ENCODE data around the gene KNDC1.

DNA sequence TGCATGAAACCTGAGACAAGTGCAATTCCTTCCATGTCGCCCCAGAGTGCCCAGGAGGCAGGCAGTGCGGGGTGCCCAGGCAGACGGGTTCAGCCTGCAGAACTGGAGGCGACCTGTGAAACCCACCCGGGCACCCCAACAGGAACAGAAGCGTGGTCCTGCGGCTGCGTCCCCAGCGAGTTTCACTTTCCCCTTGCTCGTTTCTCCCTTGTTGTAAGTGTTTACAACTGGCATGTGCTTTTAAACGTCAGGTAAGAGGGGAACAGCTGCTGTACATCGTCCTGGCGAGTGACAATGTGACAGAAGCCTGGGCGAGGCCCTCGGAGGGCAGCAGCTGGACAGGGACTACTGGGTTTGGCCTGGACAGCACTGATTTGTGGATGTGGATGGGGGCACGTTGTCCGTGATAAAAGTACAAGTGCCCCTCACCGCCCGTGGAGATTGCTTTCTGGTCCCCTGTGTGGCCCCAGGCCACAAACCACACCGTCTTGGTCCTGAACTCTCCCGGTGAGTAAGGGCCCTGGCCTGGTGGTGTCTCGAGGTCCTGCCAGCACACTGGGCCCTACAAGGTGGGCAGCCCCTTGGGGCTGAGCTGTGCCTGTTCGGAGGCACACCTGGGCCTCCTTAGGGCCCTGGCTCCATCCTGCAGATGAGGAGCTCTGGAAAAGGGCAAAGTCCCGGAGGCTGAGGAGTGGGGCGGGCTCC is 81.6 kb downstream of the KNDC1 start:
- TF ChIP-seq, protein P1, sequence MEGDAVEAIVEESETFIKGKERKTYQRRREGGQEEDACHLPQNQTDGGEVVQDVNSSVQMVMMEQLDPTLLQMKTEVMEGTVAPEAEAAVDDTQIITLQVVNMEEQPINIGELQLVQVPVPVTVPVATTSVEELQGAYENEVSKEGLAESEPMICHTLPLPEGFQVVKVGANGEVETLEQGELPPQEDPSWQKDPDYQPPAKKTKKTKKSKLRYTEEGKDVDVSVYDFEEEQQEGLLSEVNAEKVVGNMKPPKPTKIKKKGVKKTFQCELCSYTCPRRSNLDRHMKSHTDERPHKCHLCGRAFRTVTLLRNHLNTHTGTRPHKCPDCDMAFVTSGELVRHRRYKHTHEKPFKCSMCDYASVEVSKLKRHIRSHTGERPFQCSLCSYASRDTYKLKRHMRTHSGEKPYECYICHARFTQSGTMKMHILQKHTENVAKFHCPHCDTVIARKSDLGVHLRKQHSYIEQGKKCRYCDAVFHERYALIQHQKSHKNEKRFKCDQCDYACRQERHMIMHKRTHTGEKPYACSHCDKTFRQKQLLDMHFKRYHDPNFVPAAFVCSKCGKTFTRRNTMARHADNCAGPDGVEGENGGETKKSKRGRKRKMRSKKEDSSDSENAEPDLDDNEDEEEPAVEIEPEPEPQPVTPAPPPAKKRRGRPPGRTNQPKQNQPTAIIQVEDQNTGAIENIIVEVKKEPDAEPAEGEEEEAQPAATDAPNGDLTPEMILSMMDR (IDR thresholded peaks at IDR 0.05; ENCODE audit: low read length) = no peak
- TF ChIP-seq EZH2 (IDR thresholded peaks at IDR 0.05; ENCODE audit: borderline replicate concordance, low read length) = no peak
